Lung (tissue), 12 donors: ENCODE measurements around the gene CTNNB1. TPM values are rescaled to one million over a fixed set of nuclear protein-coding genes. Genes with fewer than 3 reads are reported as not detected.

ENCODE experiments used
- ATAC-seq: fragments of 200-7000 bp; cut with Tn5 transposase; one replicate; pipeline ENCODE4 v1.9.1; 2020; ENCODE audit warnings: moderate number of reproducible peaks; ENCODE audit not compliant: insufficient read depth, low FRiP score
- DNase-seq, 3 donors: peaks; one replicate each; pipeline ENCODE4 v3.0.0-alpha.2; 2013 to 2017
- H3K27ac ChIP-seq, 2 donors: one replicate each; pipeline ENCODE4 v1.5.1; 2013; ENCODE audit warnings: mild to moderate bottlenecking in 2 of 2, moderate library complexity in 2 of 2, control low read depth in 1 of 2, inconsistent platforms in 1 of 2, low read depth in 1 of 2, low read length in 1 of 2
- H3K27me3 ChIP-seq, 3 donors: one replicate each; pipeline ENCODE4 v1.5.1; 2013; ENCODE audit warnings: low read length in 2 of 3; ENCODE audit not compliant: control insufficient read depth in 3 of 3, insufficient read depth in 3 of 3
- H3K36me3 ChIP-seq, 4 donors: one replicate each; pipeline ENCODE4 v1.5.1; 2013; ENCODE audit warnings: low read length in 4 of 4, mild to moderate bottlenecking in 1 of 4, moderate library complexity in 1 of 4; ENCODE audit not compliant: control insufficient read depth in 4 of 4, insufficient read depth in 4 of 4
- H3K4me1 ChIP-seq, 5 donors: one replicate each; pipeline ENCODE4 v1.5.1; 2013; ENCODE audit warnings: low read length in 5 of 5, mild to moderate bottlenecking in 2 of 5, moderate library complexity in 1 of 5; ENCODE audit not compliant: control insufficient read depth in 5 of 5, insufficient read depth in 5 of 5
- H3K4me3 ChIP-seq: one replicate; pipeline ENCODE4 v1.5.1; 2013; ENCODE audit warnings: mild to moderate bottlenecking, control low read depth, moderate library complexity
- H3K9ac ChIP-seq, 2 donors: one replicate each; pipeline ENCODE4 v1.5.1; 2013; ENCODE audit warnings: low read length in 2 of 2, control low read depth in 1 of 2; ENCODE audit not compliant: insufficient read depth in 1 of 2
- H3K9me3 ChIP-seq, 4 donors: one replicate each; pipeline ENCODE4 v1.5.1; 2013; ENCODE audit warnings: low read length in 3 of 4, mild to moderate bottlenecking in 1 of 4, moderate library complexity in 1 of 4; ENCODE audit not compliant: control insufficient read depth in 4 of 4, insufficient read depth in 3 of 4
- WGBS, 2 donors: extraction: QIAGEN DNeasy Blood & Tissue Kit; methylation state at CpG; one replicate each; pipeline ENCODE4 v1.1.7; 2013; 5-methylcytosine and 5-hydroxymethylcytosine counted together
- polyA plus RNA-seq, 2 donors: library from polyadenylated mRNA; stranded (reverse); fragments of 200-250 nt; gene quantifications; one replicate each; pipeline ENCODE4 v1.2.1, GENCODE V29; 2013
- total RNA-seq, 2 donors: library from RNA; depleted of rRNA in 1 of 2; stranded (reverse); fragments of >200 nt in 1 of 2; gene quantifications; one replicate each; pipeline ENCODE4 v1.2.1, GENCODE V29; 2014 to 2021
- TF ChIP-seq, protein P1 (sequence below): IDR thresholded peaks from 2 replicates; pipeline ENCODE4 v1.5.1; 2012; ENCODE audit warnings: mild to moderate bottlenecking; ENCODE audit errors: control extremely low read depth, extremely low read depth
- donor health status: control.
- donor health status: control.
- donor health status: Bipolar disorder and iron deficiency.
- donor health status: healthy.
- donor health status: DM: yes; HTN: yes; CAD: no.

CTNNB1 gene
- total and polyA plus RNA-seq, 4 donors, result 90.3 to 631 (median 315) TPM

DNA sequence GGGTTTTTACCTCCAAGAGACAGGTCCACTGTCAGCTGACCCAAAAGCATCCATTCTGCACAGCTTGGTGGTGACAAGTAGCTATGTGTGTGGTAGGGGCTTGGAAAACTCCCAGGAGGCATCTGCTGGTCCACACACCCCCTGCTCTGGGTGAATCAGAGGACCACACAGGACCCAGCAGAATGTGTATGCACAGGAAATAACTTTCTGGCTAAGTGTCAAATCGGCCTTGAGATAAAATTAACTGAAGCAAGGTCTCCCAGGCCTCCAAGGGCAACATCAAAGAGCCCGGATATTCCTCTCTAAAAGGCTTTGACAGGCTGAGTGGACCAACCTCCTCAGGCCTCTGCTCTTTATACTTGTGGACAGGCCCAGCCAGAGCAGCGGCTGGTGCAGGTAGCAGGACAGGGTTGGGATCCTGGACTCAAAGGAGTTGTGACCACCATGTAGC, 66.5 kb downstream of the CTNNB1 start:
- ATAC-seq, result no peak
- 38 to 54% methylated on average over 3 of the region's 3 CpGs for WGBS, 2 donors
- no peaks in the 10 kb centered on the region for H3K27me3 ChIP-seq

DNA sequence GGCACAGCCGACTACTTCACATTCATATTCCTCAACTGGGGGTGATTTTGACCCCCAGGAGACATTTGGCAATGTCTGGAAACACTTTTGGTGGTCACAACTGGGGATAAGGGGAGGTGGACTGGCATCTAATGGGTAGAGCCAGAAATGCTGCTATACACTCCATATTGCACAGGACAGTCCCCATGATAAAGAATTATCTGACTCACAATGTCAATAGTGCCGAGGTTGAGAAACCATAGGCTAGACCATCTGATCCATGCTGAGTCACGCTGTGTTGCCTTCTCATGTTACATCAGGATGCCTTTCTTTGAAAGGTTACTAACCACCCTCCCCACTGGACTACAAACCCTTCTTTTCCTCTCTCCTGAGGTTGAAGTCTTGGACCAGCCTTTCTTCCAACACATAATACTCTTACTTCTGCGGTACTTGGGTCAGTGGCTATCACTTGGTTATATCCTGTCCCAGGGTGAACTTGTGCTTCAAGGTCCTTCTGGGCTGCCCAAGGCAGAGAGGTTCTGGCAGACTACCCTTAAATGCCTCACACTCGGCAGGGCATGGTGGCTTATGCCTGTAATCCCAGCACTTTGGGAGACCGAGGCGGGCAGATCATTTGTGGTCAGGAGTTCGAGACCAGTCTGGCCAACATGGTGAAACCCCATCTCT, 68.8 kb downstream of the CTNNB1 start:
- TF ChIP-seq, protein P1, sequence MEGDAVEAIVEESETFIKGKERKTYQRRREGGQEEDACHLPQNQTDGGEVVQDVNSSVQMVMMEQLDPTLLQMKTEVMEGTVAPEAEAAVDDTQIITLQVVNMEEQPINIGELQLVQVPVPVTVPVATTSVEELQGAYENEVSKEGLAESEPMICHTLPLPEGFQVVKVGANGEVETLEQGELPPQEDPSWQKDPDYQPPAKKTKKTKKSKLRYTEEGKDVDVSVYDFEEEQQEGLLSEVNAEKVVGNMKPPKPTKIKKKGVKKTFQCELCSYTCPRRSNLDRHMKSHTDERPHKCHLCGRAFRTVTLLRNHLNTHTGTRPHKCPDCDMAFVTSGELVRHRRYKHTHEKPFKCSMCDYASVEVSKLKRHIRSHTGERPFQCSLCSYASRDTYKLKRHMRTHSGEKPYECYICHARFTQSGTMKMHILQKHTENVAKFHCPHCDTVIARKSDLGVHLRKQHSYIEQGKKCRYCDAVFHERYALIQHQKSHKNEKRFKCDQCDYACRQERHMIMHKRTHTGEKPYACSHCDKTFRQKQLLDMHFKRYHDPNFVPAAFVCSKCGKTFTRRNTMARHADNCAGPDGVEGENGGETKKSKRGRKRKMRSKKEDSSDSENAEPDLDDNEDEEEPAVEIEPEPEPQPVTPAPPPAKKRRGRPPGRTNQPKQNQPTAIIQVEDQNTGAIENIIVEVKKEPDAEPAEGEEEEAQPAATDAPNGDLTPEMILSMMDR, result no peak
- H3K27me3 ChIP-seq, result no peaks in the 10 kb centered on the region
- DNase-seq (no peak), ATAC-seq (no peak)
- H3K4me3 ChIP-seq, result no peak overlapping the region
- no peaks in the 10 kb centered on the region for H3K36me3 ChIP-seq
- H3K27ac ChIP-seq, result no peak overlapping the region
- 96 to 97% methylated on average over 8 of the region's 8 CpGs for WGBS, 2 donors
- H3K9me3 ChIP-seq, result peaks cover 0 to under 1% (median 0%) of the 10 kb centered on the region in 4 donors
- peaks cover 0 to 10% (median 6%) of the 10 kb centered on the region in 5 donors for H3K4me1 ChIP-seq
- H3K9ac ChIP-seq, result no peak overlapping the region

More for the DNA sequence above, 66.5 kb downstream of the CTNNB1 start:
- TF ChIP-seq, protein P1, result no peak
- H3K4me1 ChIP-seq, result peaks cover 0 to 10% (median 6%) of the 10 kb centered on the region in 5 donors
- DNase-seq, result peak; percentile 20 to 73 (median 45)
- H3K27ac ChIP-seq, result no peak overlapping the region
- no peaks in the 10 kb centered on the region for H3K36me3 ChIP-seq
- H3K9ac ChIP-seq, result no peak overlapping the region
- H3K4me3 ChIP-seq, result no peak overlapping the region
- H3K9me3 ChIP-seq, result no peaks in the 10 kb centered on the region

DNA sequence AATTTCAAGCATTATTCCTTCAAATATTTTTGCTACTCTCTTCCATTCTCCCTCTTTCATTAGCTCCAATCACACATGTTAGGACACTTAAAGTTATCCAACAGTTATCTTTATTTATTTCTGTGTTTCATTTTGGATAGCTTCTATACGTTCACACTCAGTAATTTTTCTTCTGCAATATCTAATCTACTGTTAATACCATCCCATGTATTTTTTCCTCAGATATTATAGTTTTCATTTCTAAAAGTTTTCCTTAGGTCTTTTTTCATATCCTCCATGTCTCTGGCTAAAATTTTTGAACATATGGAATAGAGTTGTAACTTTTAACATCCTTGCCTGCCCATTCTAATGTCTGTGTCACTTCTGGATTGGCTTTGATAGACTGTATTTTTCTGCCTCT, 73.4 kb downstream of the CTNNB1 start:
- DNase-seq, result no peak
- Histone ChIP-seq H3K27ac (no peak overlapping the region), H3K9me3 (peaks cover 0 to 4% (median 0%) of the 10 kb centered on the region in 4 donors), H3K4me3 (no peak overlapping the region), H3K36me3 (no peaks in the 10 kb centered on the region), H3K4me1 (no peaks in the 10 kb centered on the region), H3K27me3 (no peaks in the 10 kb centered on the region), H3K9ac (no peak overlapping the region)
- ATAC-seq, result no peak
- TF ChIP-seq, protein P1, result no peak
- WGBS, 2 donors, result 90 to 97% methylated on average over 1 of the region's 1 CpG
